Kidney (tissue), 14 donors: ENCODE data around the gene CCDC187. TPM values are rescaled to one million over a fixed set of nuclear protein-coding genes. Genes with fewer than 3 reads are reported as not detected.

Experiments used
- DNase-seq, 5 donors: peaks; one replicate each; pipeline ENCODE4 v3.0.0-alpha.2; 2013 to 2020
- FAIRE-seq: peaks from 2 replicates; lab custom pipeline; 2012; peaks lifted over from hg19 to GRCh38; lab: Jason Lieb, UNC
- H3K27ac ChIP-seq, 2 donors: one replicate each; pipeline ENCODE4 v1.7.0; 2013; ENCODE audit warnings: low read depth in 2 of 2, low read length in 2 of 2, inconsistent platforms in 1 of 2
- H3K27me3 ChIP-seq: one replicate; pipeline ENCODE4 v1.7.1; 2013; ENCODE audit warnings: low read length, inconsistent platforms; ENCODE audit not compliant: control insufficient read depth, insufficient read depth
- H3K36me3 ChIP-seq, 3 donors: one replicate each; pipeline versions ENCODE4 v1.7.0 to v1.7.1; 2013; ENCODE audit warnings: low read length in 3 of 3, control low read depth in 1 of 3, inconsistent platforms in 1 of 3; ENCODE audit not compliant: insufficient read depth in 3 of 3, control insufficient read depth in 2 of 3
- H3K4me1 ChIP-seq, 3 donors: one replicate each; pipeline versions ENCODE4 v1.7.0 to v1.7.1; 2013; ENCODE audit warnings: low read length in 3 of 3, inconsistent platforms in 1 of 3, low read depth in 1 of 3; ENCODE audit not compliant: control insufficient read depth in 2 of 3, insufficient read depth in 2 of 3
- H3K4me3 ChIP-seq, 3 donors: one replicate each; pipeline versions ENCODE4 v1.7.0 to v1.8.1; 2013; ENCODE audit warnings: low read length in 3 of 3, control low read depth in 1 of 3, inconsistent platforms in 1 of 3
- H3K9ac ChIP-seq, 3 donors: one replicate each; pipeline versions ENCODE4 v1.7.0 to v1.7.1; 2013; ENCODE audit warnings: low read length in 3 of 3, control low read depth in 1 of 3, inconsistent platforms in 1 of 3
- H3K9me3 ChIP-seq, 3 donors: one replicate each; pipeline versions ENCODE4 v1.7.0 to v1.7.1; 2013; ENCODE audit warnings: low read length in 3 of 3, control low read depth in 1 of 3, inconsistent platforms in 1 of 3; ENCODE audit not compliant: control insufficient read depth in 2 of 3, insufficient read depth in 1 of 3
- CTCF ChIP-seq: IDR thresholded peaks from 3 replicates; pipeline ENCODE4 v1.5.1; 2012; ENCODE audit warnings: mild to moderate bottlenecking, moderate library complexity, borderline replicate concordance; ENCODE audit not compliant: insufficient read depth; ENCODE audit errors: extremely low read depth
- intact Hi-C: fragments of 100-400 bp; cut with DNase I; formaldehyde crosslinking; loops from one replicate; pipeline ENCODE4 v1.11.1; 2022
- polyA plus RNA-seq: library from polyadenylated mRNA; stranded (reverse); fragments of 350-450 nt; fragmentation: Illumina TruSeq; extraction: RNeasy Lipid Tissue Mini Kit (QIAGEN cat#74804); gene quantifications from one replicate; pipeline ENCODE4 v1.2.3, GENCODE V29; 2014; ENCODE audit warnings: low read depth, low replicate concordance; ENCODE audit not compliant: insufficient read depth
- total RNA-seq: library from RNA; stranded (reverse); fragmentation: NEBNext Ultra II Directional; extraction: Animal tissue kit (Norgen Biotek cat#: 25700); gene quantifications from one replicate; pipeline ENCODE4 v1.2.1, GENCODE V29; 2021
- donor health status: control.
- donor health status: control.
- donor health status: control.
- donor health status: control.
- donor health status: control.
- donor health status: DM: yes; HTN: yes; CAD: no.
- donor health status: Normal renal cell carcinoma (clear cell type).

CCDC187 gene
- total and polyA plus RNA-seq, 2 donors from 2014 or later = 0.84 to 2.3 TPM

GRCh38 chr9:136278221-136278620, 25.7 kb downstream of the CCDC187 start:
- Histone ChIP-seq H3K36me3 (no peaks in the 10 kb centered on the region), H3K27ac (no peak overlapping the region), H3K9ac (no peak overlapping the region), H3K4me1 (peaks cover 0 to 1% (median 0%) of the 10 kb centered on the region in 3 donors), H3K4me3 (no peak overlapping the region), H3K27me3 (no peaks in the 10 kb centered on the region), H3K9me3 (no peaks in the 10 kb centered on the region)
- TF ChIP-seq CTCF = no peak
- intact Hi-C loops = no loop called here
- DNase-seq (no peak), FAIRE-seq (no peak)

GRCh38 chr9:136277746-136278145, 26.1 kb downstream of the CCDC187 start:
- no peak for DNase-seq
- H3K9me3 ChIP-seq = no peaks in the 10 kb centered on the region
- H3K4me3 ChIP-seq = no peak overlapping the region
- H3K36me3 ChIP-seq = no peaks in the 10 kb centered on the region
- no peak overlapping the region for H3K9ac ChIP-seq
- intact Hi-C loops = no loop called here
- no peaks in the 10 kb centered on the region for H3K27me3 ChIP-seq
- H3K27ac ChIP-seq = no peak overlapping the region
- no peaks in the 10 kb centered on the region for H3K4me1 ChIP-seq
- TF ChIP-seq CTCF = no peak
- FAIRE-seq = no peak

- H3K27me3 ChIP-seq = no peaks in the 10 kb centered on the region
- H3K36me3 ChIP-seq = no peaks in the 10 kb centered on the region
- H3K27ac ChIP-seq = no peak overlapping the region
- FAIRE-seq (no peak), DNase-seq (no peak)
- no peaks in the 10 kb centered on the region for H3K9me3 ChIP-seq
- H3K9ac ChIP-seq = no peak overlapping the region
- no peak overlapping the region for H3K4me3 ChIP-seq
- intact Hi-C loops = no loop called here
- no peak for TF ChIP-seq CTCF
- no peaks in the 10 kb centered on the region for H3K4me1 ChIP-seq
These were observed 27.2 kb downstream of the CCDC187 start for GRCh38 chr9:136276716-136277115.
